GM10248 (cell line): ENCODE measurements around the gene CLNK.
A peak's percentile ranks its signal among the peaks of the same experiment; 100 is the strongest.

Experiments used
- CTCF ChIA-PET: fragments of 300-600 bp; sonication (Branson Sonifier 250); formaldehyde crosslinking; extraction: SDS; loops from one replicate; lab custom pipeline; 2021; ENCODE audit warnings: antibody characterized with exemption; lab: Yijun Ruan, JAX
- POLR2A ChIA-PET: fragments of 350-650 bp; sonication (Branson Sonifier 250); formaldehyde crosslinking; extraction: SDS; loops from one replicate; lab custom pipeline; 2020; ENCODE audit warnings: antibody characterized with exemption; lab: Yijun Ruan, JAX
- DNase-seq: peaks from one replicate; pipeline ENCODE4 v3.0.0; 2012; ENCODE audit errors: extremely low spot score
- TF ChIP-seq, protein P1 (sequence below): IDR thresholded peaks from 2 replicates; pipeline ENCODE4 v1.5.1; 2012; ENCODE audit warnings: mild to moderate bottlenecking, low read depth; ENCODE audit errors: extremely low read depth, missing control alignments, control extremely low read depth

CLNK gene

DNA sequence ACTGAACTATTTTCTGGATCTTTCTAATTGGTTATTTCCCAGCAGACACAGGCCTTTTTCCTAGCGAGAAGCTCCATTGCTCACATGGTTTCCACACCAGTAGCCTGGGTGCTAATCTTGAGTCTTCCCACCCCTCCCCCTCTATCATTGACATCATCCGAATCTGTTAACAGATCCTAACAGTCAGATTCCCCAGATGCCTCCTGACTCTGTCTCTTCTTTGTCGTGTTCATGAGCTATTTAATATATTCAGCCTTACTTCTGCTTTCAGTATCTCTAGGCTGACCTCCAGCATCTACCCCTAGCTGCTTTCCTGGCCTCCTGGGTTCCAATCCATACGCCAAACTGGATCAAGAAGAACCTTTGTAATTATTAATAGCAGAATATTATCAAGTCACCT is 85.0 kb downstream of the CLNK start:
- ChIA-PET CTCF (interaction anchor here (1.4 to 2.5 kb wide), 5 partner anchors 10 to 143 kb away, joined by 3 to 15 read pairs (median 5); partner anchors contain the start of gene ZNF518B), POLR2A (interaction anchor here (0.6 kb wide), 1 partner anchor 34 kb away, joined by 3 read pairs; no protein-coding TSS in a partner anchor)
- DNase-seq, result peak; percentile 29
- TF ChIP-seq, protein P1, sequence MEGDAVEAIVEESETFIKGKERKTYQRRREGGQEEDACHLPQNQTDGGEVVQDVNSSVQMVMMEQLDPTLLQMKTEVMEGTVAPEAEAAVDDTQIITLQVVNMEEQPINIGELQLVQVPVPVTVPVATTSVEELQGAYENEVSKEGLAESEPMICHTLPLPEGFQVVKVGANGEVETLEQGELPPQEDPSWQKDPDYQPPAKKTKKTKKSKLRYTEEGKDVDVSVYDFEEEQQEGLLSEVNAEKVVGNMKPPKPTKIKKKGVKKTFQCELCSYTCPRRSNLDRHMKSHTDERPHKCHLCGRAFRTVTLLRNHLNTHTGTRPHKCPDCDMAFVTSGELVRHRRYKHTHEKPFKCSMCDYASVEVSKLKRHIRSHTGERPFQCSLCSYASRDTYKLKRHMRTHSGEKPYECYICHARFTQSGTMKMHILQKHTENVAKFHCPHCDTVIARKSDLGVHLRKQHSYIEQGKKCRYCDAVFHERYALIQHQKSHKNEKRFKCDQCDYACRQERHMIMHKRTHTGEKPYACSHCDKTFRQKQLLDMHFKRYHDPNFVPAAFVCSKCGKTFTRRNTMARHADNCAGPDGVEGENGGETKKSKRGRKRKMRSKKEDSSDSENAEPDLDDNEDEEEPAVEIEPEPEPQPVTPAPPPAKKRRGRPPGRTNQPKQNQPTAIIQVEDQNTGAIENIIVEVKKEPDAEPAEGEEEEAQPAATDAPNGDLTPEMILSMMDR, result no peak

DNA sequence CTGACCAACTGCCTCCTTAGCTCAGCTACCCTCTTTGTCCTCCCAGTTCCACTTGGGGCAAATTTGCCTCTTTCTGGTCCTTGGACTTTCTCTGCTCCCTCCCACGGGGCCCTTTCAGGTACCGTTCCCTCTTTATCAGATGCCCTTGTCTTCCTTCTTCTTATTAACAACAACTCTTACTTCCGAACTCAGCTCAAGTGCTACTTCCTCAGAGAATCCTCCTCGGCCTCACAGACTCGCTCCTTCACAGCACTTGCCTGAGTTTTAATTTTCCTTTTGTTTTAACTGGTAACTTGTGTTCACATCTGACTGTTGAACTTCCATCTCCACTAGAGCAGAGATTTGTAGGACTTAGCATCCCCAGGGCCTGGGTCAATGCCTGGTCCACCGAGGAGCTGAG is 85.7 kb downstream of the CLNK start:
- ChIA-PET POLR2A (interaction anchor here (0.6 kb wide), 1 partner anchor 261 kb away, joined by 4 read pairs; no protein-coding TSS in a partner anchor), CTCF (interaction anchor here (1.2 to 2.5 kb wide), 8 partner anchors 9 to 830 kb away, joined by 3 to 15 read pairs (median 5); partner anchors contain the start of genes HS3ST1 and ZNF518B)
- no peak for DNase-seq
- TF ChIP-seq, protein P1, result no peak

DNA sequence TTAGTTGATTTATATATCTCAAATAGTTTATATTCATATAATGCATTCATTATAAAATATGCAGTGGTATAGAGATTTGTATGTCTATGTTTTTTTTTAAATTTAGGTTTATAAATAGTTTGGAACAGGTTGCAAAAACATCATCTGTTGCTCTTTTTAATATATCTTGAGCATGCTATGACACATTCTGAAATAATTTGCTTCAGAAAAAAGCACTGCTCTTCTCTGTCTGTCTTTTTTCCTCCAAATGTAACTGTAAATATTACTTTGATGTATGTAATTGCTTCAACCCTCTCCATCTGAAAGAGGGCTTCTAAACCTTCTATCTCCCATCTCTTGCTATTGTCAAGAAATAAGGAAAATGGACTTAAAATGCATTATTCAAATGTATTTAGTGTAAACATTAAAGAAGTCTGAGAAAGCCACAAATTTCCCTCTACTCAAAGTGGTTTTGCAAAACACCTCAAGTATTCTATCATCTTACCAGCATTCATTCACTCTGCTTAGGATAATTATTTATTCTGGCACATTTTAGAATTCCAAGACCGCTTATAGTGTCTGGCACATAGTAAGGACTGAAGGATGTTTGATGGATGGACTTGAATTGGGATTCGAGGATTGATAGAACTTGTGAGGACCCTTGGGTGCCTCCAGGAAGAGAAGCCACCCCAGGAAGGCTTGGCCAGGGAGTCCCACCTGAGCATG is 87.8 kb downstream of the CLNK start:
- POLR2A ChIA-PET, result no interaction called here
- no peak for DNase-seq
- CTCF ChIA-PET, result no interaction called here
- TF ChIP-seq, protein P1, result no peak

DNA sequence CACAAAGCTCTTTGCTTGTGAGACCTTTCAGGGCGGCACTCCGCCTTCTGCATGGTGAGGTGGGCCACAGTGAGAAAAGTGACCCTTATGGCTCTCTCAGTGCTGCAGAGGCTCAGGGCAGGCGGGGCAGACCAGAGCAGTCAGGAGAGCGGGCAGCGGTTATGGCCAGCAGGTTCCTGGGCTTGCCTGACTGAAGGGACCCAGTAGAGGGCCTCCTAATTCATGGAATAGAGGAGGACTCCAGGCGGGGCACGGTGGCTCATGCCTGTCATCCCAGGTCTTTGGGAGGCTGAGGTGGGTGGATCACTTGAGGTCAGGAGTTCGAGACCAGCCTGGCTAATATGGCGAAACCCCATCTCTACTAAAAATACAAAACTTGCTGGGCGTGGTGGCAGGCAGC is 91.4 kb downstream of the CLNK start:
- POLR2A ChIA-PET, result no interaction called here
- DNase-seq, result no peak
- TF ChIP-seq, protein P1, result no peak
- CTCF ChIA-PET, result no interaction called here

DNA sequence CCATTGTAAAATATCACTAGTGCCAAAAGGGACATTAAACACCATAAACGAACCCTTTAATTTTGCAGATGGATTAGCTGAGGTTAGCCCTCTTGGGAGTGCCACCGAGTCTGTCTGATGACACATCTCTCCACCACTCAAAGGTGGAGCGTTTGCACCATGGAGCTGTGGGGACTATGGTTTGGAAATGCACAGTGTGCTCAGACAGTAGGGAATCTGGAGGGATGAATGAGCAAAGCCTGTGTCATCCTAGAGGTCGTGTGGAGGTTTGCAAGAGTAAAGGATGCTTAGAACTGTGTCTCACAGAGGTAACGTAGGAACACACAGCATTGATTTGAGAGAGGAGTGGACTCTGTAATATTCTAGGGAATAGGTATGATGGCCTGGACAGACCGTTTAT is 93.7 kb downstream of the CLNK start:
- ChIA-PET CTCF (interaction anchor here (1.2 kb wide), 1 partner anchor 35 kb away, joined by 3 read pairs; no protein-coding TSS in a partner anchor), POLR2A (no interaction called here)
- TF ChIP-seq, protein P1, result no peak
- DNase-seq, result no peak

DNA sequence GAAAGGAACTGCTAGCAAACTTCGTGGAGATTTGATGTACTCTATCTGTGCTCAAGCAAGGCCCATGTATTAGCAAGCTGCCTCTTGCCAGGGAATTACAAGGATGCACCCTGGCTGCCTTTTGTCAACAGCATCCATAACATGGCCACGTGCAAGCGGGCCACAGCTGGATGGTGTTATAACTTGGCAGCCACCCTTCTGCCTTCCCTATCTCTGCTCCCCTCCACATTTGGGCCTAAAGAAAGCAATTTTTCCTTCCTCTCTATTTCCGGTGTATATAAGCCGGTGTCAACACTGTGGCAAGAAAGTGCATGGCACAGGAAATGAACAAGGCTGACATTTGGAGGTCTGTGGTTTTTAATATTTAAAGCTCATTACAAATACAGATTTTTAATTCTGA is 94.8 kb downstream of the CLNK start:
- ChIA-PET POLR2A (no interaction called here), CTCF (interaction anchor here (1.0 to 4.0 kb wide), 6 partner anchors 8 to 837 kb away, joined by 3 to 15 read pairs (median 3); no protein-coding TSS in a partner anchor)
- TF ChIP-seq, protein P1, result no peak

More for the DNA sequence above, 94.8 kb downstream of the CLNK start:
- DNase-seq, result no peak
